H1 (cell line): ENCODE data around the gene MS4A8. TPM values are rescaled to one million over a fixed set of nuclear protein-coding genes. Genes with fewer than 3 reads are reported as not detected.

Experiments used
- CTCF ChIA-PET: fragments of 300-600 bp; sonication (Branson Sonifier 250); formaldehyde crosslinking; loops from one replicate; lab custom pipeline; 2021; ENCODE audit not compliant: partially characterized antibody; lab: Charles Lee
- POLR2A ChIA-PET: fragments of 300-600 bp; sonication (Branson Sonifier 250); formaldehyde crosslinking; loops from one replicate; lab custom pipeline; 2021; ENCODE audit warnings: inconsistent platforms; ENCODE audit not compliant: partially characterized antibody; lab: Charles Lee
- DNase-seq, 2 experiments: peaks; one replicate each; pipeline versions ENCODE4 v3.0.0 to v3.0.0-alpha.2; 2010 to 2022; ENCODE audit warnings: low spot score in 2 of 2, low read depth in 1 of 2, mixed read lengths in 1 of 2
- FAIRE-seq: peaks from 2 replicates; lab custom pipeline; 2011; peaks lifted over from hg19 to GRCh38; lab: Jason Lieb, UNC
- H2AFZ ChIP-seq: 2 replicates; pipeline ENCODE4 v1.8.1; 2012; ENCODE audit warnings: low read length, inconsistent platforms
- H2AK5ac ChIP-seq: 2 replicates; pipeline ENCODE4 v1.6.1; 2013; ENCODE audit warnings: low read depth, low read length
- H2BK120ac ChIP-seq: replicated peaks from 2 replicates; pipeline ENCODE3; 2013; ENCODE audit warnings: low read depth, low read length, inconsistent platforms
- H2BK12ac ChIP-seq: 2 replicates; pipeline ENCODE4 v1.6.1; 2013; ENCODE audit warnings: low read depth, low read length
- H2BK15ac ChIP-seq: 2 replicates; pipeline ENCODE4 v1.6.1; 2013; ENCODE audit warnings: low read length
- H2BK20ac ChIP-seq: 2 replicates; pipeline ENCODE4 v1.6.1; 2013; ENCODE audit warnings: low read length
- H2BK5ac ChIP-seq: 2 replicates; pipeline ENCODE4 v1.6.1; 2013; ENCODE audit warnings: low read depth, low read length
- H3K14ac ChIP-seq: 2 replicates; pipeline ENCODE4 v1.6.1; 2013; ENCODE audit warnings: inconsistent platforms; ENCODE audit not compliant: insufficient read length
- H3K18ac ChIP-seq: 2 replicates; pipeline ENCODE4 v1.6.1; 2013; ENCODE audit warnings: low read length; ENCODE audit errors: extremely low read depth
- H3K23ac ChIP-seq: 2 replicates; pipeline ENCODE4 v1.6.1; 2013; ENCODE audit warnings: inconsistent platforms; ENCODE audit not compliant: insufficient read length
- H3K23me2 ChIP-seq: 2 replicates; pipeline ENCODE4 v1.6.1; 2013; ENCODE audit warnings: low read depth, low read length
- H3K27ac ChIP-seq: 2 replicates; pipeline ENCODE4 v1.6.1; 2011; ENCODE audit warnings: low read depth, low read length, inconsistent platforms
- H3K27me3 ChIP-seq, 4 experiments: replicated peaks in 1 of 4; 1 replicate in 1 of 4; 2 replicates in 3 of 4; pipeline versions ENCODE4 v1.6.1 to v1.8.1; 2011 to 2013; ENCODE audit warnings: low read length in 3 of 4, mild to moderate bottlenecking in 3 of 4, inconsistent platforms in 2 of 4, mixed read lengths in 2 of 4, moderate library complexity in 1 of 4; ENCODE audit not compliant: control insufficient read depth in 3 of 4, insufficient read depth in 3 of 4; ENCODE audit errors: extremely low read depth in 1 of 4
- H3K36me3 ChIP-seq, 4 experiments: 2 replicates each; pipeline versions ENCODE4 v1.6.1 to v1.8.1; 2011 to 2013; ENCODE audit warnings: mild to moderate bottlenecking in 4 of 4, low read length in 3 of 4, moderate library complexity in 2 of 4, control low read depth in 1 of 4, inconsistent platforms in 1 of 4; ENCODE audit not compliant: insufficient read depth in 4 of 4, control insufficient read depth in 2 of 4
- H3K4ac ChIP-seq: replicated peaks from 2 replicates; pipeline ENCODE3; 2013; ENCODE audit warnings: low read length, low read depth, mixed read lengths, inconsistent platforms; ENCODE audit not compliant: insufficient read length
- H3K4me1 ChIP-seq, 4 experiments: replicated peaks in 1 of 4; 1 replicate in 1 of 4; 2 replicates in 3 of 4; pipeline versions ENCODE4 v1.6.1 to v1.8.1; 2011 to 2013; ENCODE audit warnings: low read length in 3 of 4, inconsistent platforms in 2 of 4, mixed read lengths in 1 of 4; ENCODE audit not compliant: insufficient read depth in 4 of 4, control insufficient read depth in 3 of 4
- H3K4me2 ChIP-seq, 2 experiments: 2 replicates each; pipeline versions ENCODE4 v1.6.1 to v1.8.1; 2011 to 2013; ENCODE audit warnings: low read depth in 2 of 2, low read length in 2 of 2, control low read depth in 1 of 2, inconsistent platforms in 1 of 2, mild to moderate bottlenecking in 1 of 2; ENCODE audit not compliant: insufficient read depth in 1 of 2
- H3K4me3 ChIP-seq, 4 experiments: fragments of 200-600, 300-600 bp in 1 of 4; sonication (generic), shearing (Covaris generic), sonication (Bioruptor Twin) in 1 of 4; 2 replicates each; pipeline versions ENCODE4 v1.5.1 to v1.8.1; 2011 to 2016; ENCODE audit warnings: low read length in 4 of 4, low read depth in 3 of 4, control low read depth in 2 of 4, inconsistent platforms in 2 of 4, mild to moderate bottlenecking in 2 of 4, mixed read lengths in 1 of 4, moderate library complexity in 1 of 4; ENCODE audit not compliant: insufficient read depth in 2 of 4; ENCODE audit errors: extremely low read depth in 1 of 4
- H3K56ac ChIP-seq: replicated peaks from 2 replicates; pipeline ENCODE3; 2013; ENCODE audit warnings: low read depth, mild to moderate bottlenecking, mixed read lengths, low read length, inconsistent platforms; ENCODE audit not compliant: insufficient read length
- H3K79me1 ChIP-seq: 2 replicates; pipeline ENCODE4 v1.6.1; 2013; ENCODE audit warnings: low read depth, low read length, control low read depth
- H3K79me2 ChIP-seq, 2 experiments: 2 replicates each; pipeline versions ENCODE4 v1.6.1 to v1.8.1; 2012 to 2013; ENCODE audit warnings: low read length in 2 of 2, mild to moderate bottlenecking in 2 of 2, inconsistent platforms in 1 of 2; ENCODE audit not compliant: insufficient read depth in 2 of 2, control insufficient read depth in 1 of 2
- H3K9ac ChIP-seq, 4 experiments: replicated peaks in 1 of 4; 1 replicate in 1 of 4; 2 replicates in 3 of 4; pipeline versions ENCODE4 v1.6.1 to v1.8.1; 2011 to 2013; ENCODE audit warnings: low read depth in 3 of 4, low read length in 3 of 4, control low read depth in 2 of 4, mild to moderate bottlenecking in 2 of 4, moderate library complexity in 2 of 4, inconsistent platforms in 1 of 4; ENCODE audit errors: extremely low read depth in 1 of 4
- H3K9me3 ChIP-seq, 2 experiments: 2 replicates each; pipeline versions ENCODE4 v1.6.1 to v1.8.1; 2012 to 2013; ENCODE audit warnings: mild to moderate bottlenecking in 2 of 2, moderate library complexity in 2 of 2, control low read depth in 1 of 2, inconsistent platforms in 1 of 2, low read depth in 1 of 2, low read length in 1 of 2, mixed read lengths in 1 of 2; ENCODE audit not compliant: insufficient read depth in 2 of 2
- H4K20me1 ChIP-seq, 2 experiments: replicated peaks in 1 of 2; 2 replicates each; pipeline versions ENCODE3 to v1.8.1; 2011 to 2013; ENCODE audit warnings: inconsistent platforms in 2 of 2, low read length in 2 of 2, mild to moderate bottlenecking in 1 of 2; ENCODE audit not compliant: insufficient read depth in 2 of 2, control insufficient read depth in 1 of 2
- H4K5ac ChIP-seq: 2 replicates; pipeline ENCODE4 v1.6.1; 2013; ENCODE audit warnings: low read length, low read depth, mixed read lengths, inconsistent platforms; ENCODE audit not compliant: insufficient read length
- H4K8ac ChIP-seq: 2 replicates; pipeline ENCODE4 v1.8.0; 2013; ENCODE audit warnings: mild to moderate bottlenecking, moderate library complexity, low read length, inconsistent platforms; ENCODE audit not compliant: insufficient read depth; ENCODE audit errors: extremely low read depth
- H4K91ac ChIP-seq: replicated peaks from 2 replicates; pipeline ENCODE3; 2013; ENCODE audit warnings: low read length, mixed read lengths, inconsistent platforms; ENCODE audit not compliant: insufficient read length
- CTCF ChIP-seq, 3 experiments: IDR thresholded peaks; 1 replicate in 2 of 3; 2 replicates in 1 of 3; pipeline versions ENCODE4 v1.5.1 to v1.6.1; 2011; ENCODE audit warnings: low read length in 3 of 3, mild to moderate bottlenecking in 3 of 3, inconsistent platforms in 2 of 3, low read depth in 1 of 3, moderate library complexity in 1 of 3; ENCODE audit not compliant: insufficient read depth in 1 of 3; ENCODE audit errors: control extremely low read depth in 1 of 3
- EGR1 ChIP-seq: IDR thresholded peaks from 2 replicates; pipeline ENCODE4 v1.6.1; 2011; ENCODE audit warnings: low read depth, low read length, borderline replicate concordance
- RAD21 ChIP-seq, 2 experiments: IDR thresholded peaks in 1 of 2; conservative IDR thresholded peaks in 1 of 2; 2 replicates each; pipeline ENCODE4 v1.6.1; 2011; ENCODE audit warnings: low read depth in 2 of 2, low read length in 2 of 2, improper control_type of control experiment in 1 of 2, inconsistent platforms in 1 of 2, mild to moderate bottlenecking in 1 of 2, moderate library complexity in 1 of 2
- SIN3A ChIP-seq, 2 experiments: IDR thresholded peaks in 1 of 2; conservative IDR thresholded peaks in 1 of 2; 2 replicates each; pipeline ENCODE4 v1.6.1; 2011 to 2012; ENCODE audit warnings: low read length in 2 of 2, improper control_type of control experiment in 1 of 2, low read depth in 1 of 2, mild to moderate bottlenecking in 1 of 2
- WGBS, 2 experiments: shearing (Covaris generic) in 1 of 2; methylation state at CpG; one replicate each; pipeline versions ENCODE4 v1.1.6 to v1.1.7; 2013 to 2015; ENCODE audit warnings: low lambda C conversion rate in 2 of 2, mixed read lengths in 2 of 2, inconsistent platforms in 1 of 2, low coverage in 1 of 2, missing lambda C conversion rate in 1 of 2; ENCODE audit not compliant: insufficient replicate concordance in 2 of 2, insufficient coverage in 1 of 2, insufficient read length in 1 of 2; ENCODE audit errors: extremely low coverage in 1 of 2, missing lambda C conversion rate in 1 of 2; 5-methylcytosine and 5-hydroxymethylcytosine counted together
- polyA plus RNA-seq, 7 experiments: library from polyadenylated mRNA; depleted of rRNA in 3 of 7; stranded (reverse) in 5 of 7; unstranded in 2 of 7; fragments of >200 nt in 5 of 7; fragments of 200-250 nt in 2 of 7; gene quantifications; 1 replicate in 5 of 7; 2 replicates in 1 of 7; 4 replicates in 1 of 7; pipeline versions ENCODE4 v1.2.1 to v1.2.3, GENCODE V29; 2011 to 2013; ENCODE audit warnings: missing spikeins in 2 of 7, mixed read lengths in 2 of 7
- total RNA-seq: library from RNA; stranded (reverse); fragmentation: NEBNext Ultra II Directional; extraction: Animal tissue kit (Norgen Biotek cat#: 25700); gene quantifications from 2 replicates; pipeline ENCODE4 v1.2.1, GENCODE V29; 2021

The MS4A8 gene
- total and polyA plus RNA-seq, 2 of the 8 experiments (the other 6 are each of a cell fraction or from before 2014, with no cell fraction given) = not detected

GRCh38 chr11:60739114-60739513 lies 39.7 kb downstream of the MS4A8 start:
- H2AFZ ChIP-seq = no peak overlapping the region
- no peaks in the 10 kb centered on the region for H3K4me1 ChIP-seq
- H4K91ac ChIP-seq = no peak overlapping the region
- no peak overlapping the region for H2BK15ac ChIP-seq
- FAIRE-seq (no peak), DNase-seq (peak in 1 of 2 experiments; percentile 57)
- H2AK5ac ChIP-seq = 0 out of 2 replicates have a peak overlapping the region, but pooled peaks have one; percentile 3
- H3K4me3 ChIP-seq = no peak overlapping the region
- H3K56ac ChIP-seq = no peak overlapping the region
- no peak overlapping the region for H3K27ac ChIP-seq
- no peak overlapping the region for H3K23ac ChIP-seq
- H2BK5ac ChIP-seq = no peak overlapping the region
- no peak overlapping the region for H3K14ac ChIP-seq
- H4K5ac ChIP-seq = no peak overlapping the region
- H4K8ac ChIP-seq = no peak overlapping the region
- no peaks in the 10 kb centered on the region for H3K36me3 ChIP-seq
- H3K18ac ChIP-seq = no peak overlapping the region
- 73% methylated on average over 7 of the region's 7 CpGs; no CpG with 5 or more reads in 1 of the 2 experiments for WGBS, 2 experiments
- H3K4ac ChIP-seq = no peak overlapping the region
- H4K20me1 ChIP-seq = no peaks in the 10 kb centered on the region
- ChIA-PET POLR2A (interaction anchor here (1.3 kb wide), 1 partner anchor 26 kb away, joined by 3 read pairs; no protein-coding TSS in a partner anchor), CTCF (interaction anchor here (0.6 to 6.2 kb wide), 20 partner anchors 9 to 1141 kb away, joined by 3 to 61 read pairs (median 4); partner anchors contain the start of genes MS4A10, MS4A15 and MS4A18)
- TF ChIP-seq RAD21 (IDR thresholded peaks at IDR 0.05 in 1 of 2, conservative IDR thresholded peaks at IDR 0.05 in 1 of 2; ENCODE audit: low read depth in 2 of 2, low read length in 2 of 2) (peak; percentile 21 to 38; a peak in 3 of 4 replicates), SIN3A (conservative IDR thresholded peaks at IDR 0.05 in 1 of 2, IDR thresholded peaks at IDR 0.05 in 1 of 2; ENCODE audit: low read depth in 1 of 2, low read length in 2 of 2) (no peak), EGR1 (no peak), CTCF (IDR thresholded peaks at IDR 0.05; ENCODE audit: control extremely low read depth in 1 of 3, insufficient read depth in 1 of 3, low read depth in 1 of 3, low read length in 3 of 3) (peak; percentile 47 to 67 (median 51))
- no peaks in the 10 kb centered on the region for H3K27me3 ChIP-seq
- no peaks in the 10 kb centered on the region for H3K9me3 ChIP-seq
- no peak overlapping the region for H3K4me2 ChIP-seq
- no peaks in the 10 kb centered on the region for H3K79me1 ChIP-seq
- no peak overlapping the region for H2BK20ac ChIP-seq
- H3K79me2 ChIP-seq = no peaks in the 10 kb centered on the region
- no peak overlapping the region for H2BK12ac ChIP-seq
- H2BK120ac ChIP-seq = no peak overlapping the region
- no peak overlapping the region for H3K9ac ChIP-seq
- H3K23me2 ChIP-seq = no peaks in the 10 kb centered on the region
